AG04450 (cell line): Measurements from ENCODE around the gene SLC35A2. TPM values are rescaled to one million over a fixed set of nuclear protein-coding genes. Genes with fewer than 3 reads are reported as not detected.

Experiments
- CTCF ChIA-PET: fragments of 300-600, 350-600 bp; formaldehyde crosslinking; extraction: SDS; loops from one replicate; lab custom pipeline; 2022; ENCODE audit warnings: antibody characterized with exemption, inconsistent platforms; lab: Charles Lee
- POLR2A ChIA-PET: fragments of 350-600 bp; formaldehyde crosslinking; extraction: SDS; loops from one replicate; lab custom pipeline; 2021; ENCODE audit warnings: antibody characterized with exemption, inconsistent platforms; lab: Yijun Ruan, JAX
- DNase-seq: peaks from one replicate; pipeline ENCODE4 v3.0.0-alpha.2; 2011; ENCODE audit warnings: low read depth, low spot score
- H3K27ac ChIP-seq: one replicate; pipeline ENCODE4 v1.5.1; 2012; ENCODE audit warnings: low read depth, low read length, control low read depth
- H3K27me3 ChIP-seq: one replicate; pipeline ENCODE4 v1.6.0; 2012; ENCODE audit warnings: low read length; ENCODE audit not compliant: control insufficient read depth, insufficient read depth
- H3K4me3 ChIP-seq: 2 replicates; pipeline ENCODE4 v1.5.1; 2011; ENCODE audit warnings: mild to moderate bottlenecking, low read depth, low read length, control low read depth
- H3K9me3 ChIP-seq: 2 replicates; pipeline ENCODE4 v1.5.1; 2012; ENCODE audit warnings: low read length; ENCODE audit not compliant: control insufficient read depth, insufficient read depth
- CTCF ChIP-seq: IDR thresholded peaks from 2 replicates; pipeline ENCODE4 v1.5.1; 2011; ENCODE audit warnings: low read depth, low read length, control low read depth, inconsistent platforms
- polyA plus RNA-seq: library from polyadenylated mRNA; depleted of rRNA; stranded (reverse); fragments of >200 nt; gene quantifications from 2 replicates; pipeline ENCODE4 v1.2.3, GENCODE V29; 2011

SLC35A2 gene
- polyA plus RNA-seq, 1 experiment: 39.2 TPM

GRCh38 chrX:48957477-48957826 lies 46.0 kb upstream of the SLC35A2 start, which contains the start of gene OTUD5:
Gene OTUD5 (minus strand): TSS chrX:48957607. CDS start chrX:48957570, 37 bp downstream.
- no peaks in the 10 kb centered on the region for H3K9me3 ChIP-seq
- no peaks in the 10 kb centered on the region for H3K27me3 ChIP-seq
- DNase-seq: no peak
- no peak for TF ChIP-seq CTCF
- ChIA-PET POLR2A (no interaction called here), CTCF (interaction anchor here (1.0 kb wide), 1 partner anchor 198 kb away, joined by 3 read pairs; no protein-coding TSS in a partner anchor)
- peak within 1 kb of the TSS; percentile 98 for H3K27ac ChIP-seq
- H3K4me3 ChIP-seq: peak within 1 kb of the TSS; percentile 77

- Histone ChIP-seq H3K27me3 (no peaks in the 10 kb centered on the region), H3K27ac (no peak overlapping the region), H3K4me3 (peak overlapping the region; percentile 77), H3K9me3 (no peaks in the 10 kb centered on the region)
- no peak for TF ChIP-seq CTCF
- CTCF ChIA-PET: interaction anchor here (3.0 kb wide), 1 partner anchor 11 kb away, joined by 13 read pairs; no protein-coding TSS in a partner anchor
- POLR2A ChIA-PET: no interaction called here
- DNase-seq: no peak
These were observed 45.4 kb upstream of the SLC35A2 start for GRCh38 chrX:48956728-48957414.

GRCh38 chrX:48948589-48948988 lies 37.1 kb upstream of the SLC35A2 start:
- ChIA-PET POLR2A (no interaction called here), CTCF (no interaction called here)
- TF ChIP-seq CTCF: no peak

GRCh38 chrX:48945517-48946348 lies 34.3 kb upstream of the SLC35A2 start:
- no peak overlapping the region for H3K4me3 ChIP-seq
- POLR2A ChIA-PET: no interaction called here
- peak; percentile 4 for DNase-seq
- no peaks in the 10 kb centered on the region for H3K9me3 ChIP-seq
- CTCF ChIA-PET: interaction anchor here (0.5 to 1.4 kb wide), 7 partner anchors 10 to 297 kb away, joined by 3 to 13 read pairs (median 5); no protein-coding TSS in a partner anchor
- peak; percentile 74 for TF ChIP-seq CTCF
- H3K27me3 ChIP-seq: no peaks in the 10 kb centered on the region
- H3K27ac ChIP-seq: no peak overlapping the region

More at GRCh38 chrX:48948589-48948988, 37.1 kb upstream of the SLC35A2 start:
- Histone ChIP-seq H3K4me3 (no peak overlapping the region), H3K27ac (no peak overlapping the region), H3K9me3 (no peaks in the 10 kb centered on the region), H3K27me3 (no peaks in the 10 kb centered on the region)
- DNase-seq: no peak
